ENCODE results near the gene RIC8A.

DNA sequence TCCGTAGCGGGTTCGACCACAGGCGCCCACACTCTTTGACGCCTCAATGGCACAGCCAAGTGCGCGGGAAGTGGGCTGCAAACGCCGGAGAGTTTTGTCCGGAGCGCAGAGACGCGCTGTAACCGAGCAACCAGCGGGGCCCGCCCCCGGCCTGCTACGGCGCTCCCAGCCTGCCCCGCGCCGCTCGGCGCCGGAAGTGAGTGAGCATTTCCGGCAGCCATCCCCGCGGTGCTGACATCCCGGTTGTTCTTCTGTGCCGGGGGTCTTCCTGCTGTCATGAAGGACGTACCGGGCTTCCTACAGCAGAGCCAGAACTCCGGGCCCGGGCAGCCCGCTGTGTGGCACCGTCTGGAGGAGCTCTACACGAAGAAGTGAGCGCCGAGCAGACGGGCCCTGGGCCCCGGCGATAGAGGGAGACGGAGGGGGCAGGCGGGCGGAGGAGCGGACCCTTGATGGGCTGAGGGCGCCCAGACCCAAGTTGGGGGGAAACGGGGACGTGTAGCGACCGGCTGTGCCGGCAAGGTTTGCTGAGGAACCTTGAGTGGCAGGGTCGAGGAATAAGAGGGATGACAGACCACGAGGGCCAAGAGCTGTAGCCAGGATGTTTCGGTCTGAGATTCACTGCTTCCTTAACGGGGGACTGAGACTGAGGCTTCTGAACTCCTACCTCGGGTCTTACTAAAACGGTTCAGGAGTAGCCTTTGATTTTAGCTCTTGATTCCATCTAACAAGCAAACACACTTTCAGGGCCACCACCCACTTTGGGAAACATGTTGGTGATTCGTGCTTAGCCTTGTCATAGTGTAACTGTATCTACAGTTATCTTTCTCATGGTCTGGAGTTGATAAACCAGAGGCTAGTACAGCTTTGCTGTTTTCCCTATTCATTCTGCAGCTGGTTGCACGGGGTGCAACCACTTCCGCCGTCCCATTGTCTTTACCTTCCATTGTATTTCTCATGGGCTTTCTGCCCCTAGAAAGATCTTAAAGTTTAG lies 29.6 kb downstream of the RIC8A start, which contains the start of gene PSMD13:
- TF ChIP-seq, protein P1, sequence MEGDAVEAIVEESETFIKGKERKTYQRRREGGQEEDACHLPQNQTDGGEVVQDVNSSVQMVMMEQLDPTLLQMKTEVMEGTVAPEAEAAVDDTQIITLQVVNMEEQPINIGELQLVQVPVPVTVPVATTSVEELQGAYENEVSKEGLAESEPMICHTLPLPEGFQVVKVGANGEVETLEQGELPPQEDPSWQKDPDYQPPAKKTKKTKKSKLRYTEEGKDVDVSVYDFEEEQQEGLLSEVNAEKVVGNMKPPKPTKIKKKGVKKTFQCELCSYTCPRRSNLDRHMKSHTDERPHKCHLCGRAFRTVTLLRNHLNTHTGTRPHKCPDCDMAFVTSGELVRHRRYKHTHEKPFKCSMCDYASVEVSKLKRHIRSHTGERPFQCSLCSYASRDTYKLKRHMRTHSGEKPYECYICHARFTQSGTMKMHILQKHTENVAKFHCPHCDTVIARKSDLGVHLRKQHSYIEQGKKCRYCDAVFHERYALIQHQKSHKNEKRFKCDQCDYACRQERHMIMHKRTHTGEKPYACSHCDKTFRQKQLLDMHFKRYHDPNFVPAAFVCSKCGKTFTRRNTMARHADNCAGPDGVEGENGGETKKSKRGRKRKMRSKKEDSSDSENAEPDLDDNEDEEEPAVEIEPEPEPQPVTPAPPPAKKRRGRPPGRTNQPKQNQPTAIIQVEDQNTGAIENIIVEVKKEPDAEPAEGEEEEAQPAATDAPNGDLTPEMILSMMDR (IDR thresholded peaks at IDR 0.05; ENCODE audit: low read length) = no peak
- no peak for TF ChIP-seq EZH2 (IDR thresholded peaks at IDR 0.05; ENCODE audit: borderline replicate concordance, low read length)

Data from OCI-LY1 (cell line).